Erythroblast (primary cell): ENCODE measurements around the gene PNPLA1.
A peak's percentile ranks its signal among the peaks of the same experiment; 100 is the strongest.

Experiments
- DNase-seq, 2 experiments: peaks; one replicate each; lab custom pipeline; 2025; lab: John Stamatoyannopoulos, UW
- GATA1 ChIP-seq: IDR thresholded peaks from 2 replicates; pipeline ENCODE4 v1.6.1; 2011; ENCODE audit warnings: low read depth, mild to moderate bottlenecking, control low read depth, low read length, moderate library complexity
- POLR2A ChIP-seq: IDR thresholded peaks from 2 replicates; pipeline ENCODE4 v1.6.1; 2011; ENCODE audit warnings: mild to moderate bottlenecking, low read length

The PNPLA1 gene

DNA sequence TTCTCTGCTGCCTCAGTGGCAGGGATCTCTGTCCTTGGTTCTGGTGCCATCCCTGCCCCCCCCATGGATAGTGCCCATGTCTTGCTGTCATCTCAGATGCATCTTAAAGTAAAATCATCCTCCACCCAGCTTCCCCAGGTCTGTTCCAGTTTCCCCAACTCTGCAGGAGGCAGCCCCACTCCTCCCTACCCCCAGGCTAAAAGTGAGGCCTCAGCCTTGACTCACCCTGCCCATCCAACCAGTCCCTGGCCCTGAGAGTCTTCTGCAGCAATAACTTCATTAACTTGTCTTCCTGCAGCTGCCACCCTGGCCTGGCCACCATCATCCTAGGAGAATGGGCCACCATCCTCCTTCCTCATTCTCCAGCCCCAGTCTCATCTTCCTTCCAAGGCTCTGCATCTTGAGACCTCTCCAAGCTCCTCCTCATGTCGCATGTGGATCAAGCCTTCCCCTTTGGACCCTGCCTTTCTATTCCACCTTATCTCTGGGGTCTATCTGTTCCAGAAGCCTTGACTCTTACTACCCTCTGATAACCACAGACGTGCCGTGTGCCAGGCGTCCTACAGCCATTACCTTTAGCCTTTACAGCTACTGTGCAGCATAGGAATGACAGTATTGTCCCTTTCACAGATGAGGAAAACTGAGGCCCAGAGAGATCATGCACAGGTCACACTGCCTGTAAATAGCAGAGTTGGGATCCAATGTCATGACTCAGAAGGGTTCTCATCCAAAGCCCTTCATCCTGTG is 2.0 kb upstream of the PNPLA1 start:
- TF ChIP-seq GATA1 (no peak), POLR2A (no peak)
- DNase-seq = no peak

DNA sequence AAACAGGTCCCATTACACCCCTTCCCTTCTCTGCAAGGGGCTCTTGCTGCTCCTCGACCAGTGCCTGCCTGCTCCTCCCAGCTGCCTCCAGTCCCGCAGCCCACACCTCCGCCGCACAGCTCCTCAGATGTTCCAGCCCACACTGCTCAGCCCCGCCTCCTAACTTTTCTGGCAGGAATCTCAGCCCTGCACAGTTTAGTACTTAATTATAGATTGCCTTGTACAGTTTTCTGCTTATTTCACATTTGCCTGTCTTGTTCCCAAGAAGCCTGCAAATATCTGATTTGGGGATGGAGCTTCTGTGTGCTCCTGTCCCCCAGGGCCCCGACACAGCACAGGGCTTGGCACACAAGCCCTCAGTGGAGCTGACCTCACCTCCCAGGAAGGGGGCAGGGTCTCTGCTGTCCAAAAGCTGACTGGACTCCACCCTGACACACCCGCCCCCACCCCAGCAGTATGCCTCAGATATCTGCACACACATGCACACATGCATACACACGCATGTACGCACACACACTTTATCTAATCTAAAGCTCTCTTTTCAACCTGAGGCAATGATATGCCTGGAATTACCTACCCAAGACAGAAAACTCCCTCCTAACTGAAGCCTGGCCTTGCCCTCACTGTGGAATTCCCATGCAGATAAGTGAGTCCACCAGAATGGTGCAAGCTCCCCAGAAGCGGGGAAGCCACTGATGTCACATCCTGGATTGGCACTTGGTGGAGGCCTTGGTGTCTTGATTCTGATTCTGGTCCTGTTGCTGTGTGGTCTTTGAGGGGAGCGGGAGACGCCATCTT is 1.2 kb upstream of the PNPLA1 start:
- DNase-seq = peak; percentile 32 to 47
- TF ChIP-seq POLR2A (no peak), GATA1 (no peak)

DNA sequence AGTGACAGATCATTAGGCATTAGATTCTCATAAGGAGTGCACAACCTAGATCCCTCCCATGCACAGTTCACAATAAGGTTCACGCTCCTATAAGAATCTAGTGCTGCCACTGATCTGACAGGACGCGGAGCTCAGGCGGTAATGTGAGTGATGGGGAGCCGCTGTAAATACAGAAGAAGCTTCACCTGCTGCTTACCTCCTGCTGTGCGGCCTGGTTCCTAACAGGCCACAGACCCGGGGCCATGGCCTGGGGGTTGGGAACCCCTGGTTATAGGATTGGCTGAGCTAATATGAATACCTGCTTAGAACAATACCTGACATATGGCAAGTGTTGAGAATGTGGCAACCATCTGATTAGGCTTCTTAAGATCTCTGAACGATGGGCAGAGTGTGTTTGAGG is 2.4 kb downstream of the PNPLA1 start:
- no peak for DNase-seq
- TF ChIP-seq GATA1 = no peak
- TF ChIP-seq POLR2A = no peak

DNA sequence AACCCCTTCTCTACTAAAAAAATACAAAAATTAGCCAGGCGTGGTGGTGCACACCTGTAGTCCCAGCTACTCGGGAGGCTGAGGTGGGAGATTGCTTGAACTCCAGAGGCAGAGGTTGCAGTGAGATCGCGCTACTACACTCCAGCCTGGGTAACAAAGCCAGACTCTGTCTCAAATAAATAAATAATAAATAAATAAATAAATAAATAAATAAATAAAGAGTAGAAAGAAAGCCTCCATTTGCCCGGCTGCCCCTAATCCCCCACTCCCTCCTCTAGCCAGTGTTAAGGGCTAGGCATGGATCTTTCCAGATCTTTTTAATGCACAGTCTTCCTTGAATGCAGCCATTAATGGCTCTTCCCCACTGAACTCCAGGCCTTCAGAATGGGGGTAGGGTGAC is 3.2 kb downstream of the PNPLA1 start:
- no peak for TF ChIP-seq GATA1
- TF ChIP-seq POLR2A = no peak
- DNase-seq = no peak

DNA sequence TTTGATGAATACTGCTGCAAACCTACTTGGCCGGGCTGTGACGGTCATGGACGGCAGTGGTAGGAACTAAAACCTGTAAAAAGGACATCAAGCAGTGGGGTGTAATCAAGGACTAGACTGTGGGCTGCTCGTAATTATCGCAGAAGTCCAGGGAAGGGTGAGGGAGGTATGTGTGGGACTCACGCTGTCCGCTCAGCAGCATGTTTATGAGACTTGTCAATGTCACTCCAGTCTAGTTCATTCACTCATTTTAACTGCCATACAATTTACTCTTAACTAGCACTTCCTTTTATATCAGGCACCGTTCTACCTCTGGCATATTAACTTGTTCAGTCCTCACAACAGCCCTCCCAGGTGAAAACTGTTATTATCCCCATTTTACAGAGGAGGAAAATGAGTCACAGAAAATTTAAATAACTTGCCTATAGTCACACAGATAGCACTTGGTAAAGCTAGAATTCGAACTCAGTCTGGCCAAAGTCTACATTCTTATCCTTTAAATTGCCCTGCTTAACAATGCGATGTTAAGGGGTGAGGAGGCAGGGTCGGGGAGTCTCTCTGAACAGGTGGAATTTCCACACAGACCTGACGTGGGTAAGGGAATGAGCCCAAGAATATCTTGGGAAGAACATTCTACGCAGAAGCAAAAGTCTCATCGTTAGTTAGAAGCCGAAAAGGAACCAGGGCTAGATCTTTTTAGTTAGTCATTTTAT is 4.1 kb downstream of the PNPLA1 start:
- TF ChIP-seq GATA1 (no peak), POLR2A (no peak)
- no peak for DNase-seq

DNA sequence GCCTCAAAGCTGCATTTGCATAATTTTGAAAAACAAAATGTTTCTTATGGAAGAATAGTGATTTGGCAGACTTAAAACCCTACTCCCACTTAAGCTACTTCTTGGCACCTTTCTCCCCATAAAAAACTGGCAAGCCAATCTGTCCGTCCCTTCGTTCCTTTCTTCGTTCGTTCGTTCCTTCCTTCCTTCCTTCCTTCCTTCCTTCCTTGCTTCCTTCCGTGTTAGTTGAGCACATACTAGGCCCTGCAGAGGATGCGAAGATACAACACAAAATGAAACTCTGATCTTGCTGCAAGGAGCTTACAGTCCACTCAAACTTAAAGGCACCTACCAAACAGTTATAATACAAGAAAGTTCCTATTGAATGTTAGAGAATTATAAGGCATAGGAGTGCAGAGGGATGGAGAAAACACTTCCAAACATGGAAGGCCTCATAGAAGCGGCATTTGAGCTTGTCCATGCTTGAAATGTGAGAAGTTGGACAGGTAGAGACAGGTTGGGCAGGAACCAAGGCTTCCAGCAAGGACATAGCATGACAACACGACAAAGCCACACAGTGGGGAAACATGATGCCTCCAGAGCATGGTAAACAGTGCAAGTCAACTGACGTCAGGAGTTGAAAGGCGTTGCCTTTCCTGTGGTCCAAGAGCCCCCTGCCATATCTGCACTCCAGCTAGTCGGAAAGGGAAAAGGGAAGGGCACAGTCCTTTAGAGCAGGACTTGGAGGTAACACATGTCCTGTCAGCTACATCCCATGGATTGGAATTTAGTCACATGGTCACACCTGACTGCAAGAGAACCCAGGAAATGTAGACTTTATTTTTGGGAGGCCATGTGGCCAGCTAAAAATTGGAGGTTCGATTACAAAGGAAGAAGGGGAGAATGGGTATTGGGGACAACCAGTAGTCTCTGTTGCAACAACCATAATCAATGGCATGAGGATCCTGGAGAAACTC is 7.0 kb downstream of the PNPLA1 start:
- no peak for TF ChIP-seq POLR2A
- DNase-seq = no peak

DNA sequence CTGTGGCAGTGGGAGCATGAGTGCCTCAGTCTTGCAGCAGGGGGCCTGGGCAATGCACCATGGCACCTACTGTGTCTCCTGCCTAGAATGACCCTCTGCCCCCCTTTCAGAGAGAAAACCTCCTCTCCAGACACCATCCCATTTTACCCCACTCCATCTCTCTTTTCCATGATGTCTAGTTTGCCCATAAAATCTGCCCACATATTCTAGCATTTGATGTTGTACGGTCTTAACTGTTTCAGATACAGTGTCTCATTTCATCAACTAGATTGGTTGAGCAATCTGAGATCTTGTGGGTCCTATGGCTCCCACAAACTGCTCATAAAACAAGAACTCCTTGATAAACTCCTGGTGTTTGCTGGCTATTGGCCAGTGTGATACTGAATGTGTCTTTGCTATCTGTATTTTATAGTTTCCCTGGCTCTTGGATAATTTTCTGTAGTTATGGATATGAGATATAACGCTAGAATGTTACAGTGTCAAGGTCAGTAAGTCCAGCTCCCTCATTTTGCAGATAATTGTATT is 8.1 kb downstream of the PNPLA1 start:
- TF ChIP-seq POLR2A = no peak
- TF ChIP-seq GATA1 = no peak
- DNase-seq = peak in 1 of 2 experiments; percentile 22

DNA sequence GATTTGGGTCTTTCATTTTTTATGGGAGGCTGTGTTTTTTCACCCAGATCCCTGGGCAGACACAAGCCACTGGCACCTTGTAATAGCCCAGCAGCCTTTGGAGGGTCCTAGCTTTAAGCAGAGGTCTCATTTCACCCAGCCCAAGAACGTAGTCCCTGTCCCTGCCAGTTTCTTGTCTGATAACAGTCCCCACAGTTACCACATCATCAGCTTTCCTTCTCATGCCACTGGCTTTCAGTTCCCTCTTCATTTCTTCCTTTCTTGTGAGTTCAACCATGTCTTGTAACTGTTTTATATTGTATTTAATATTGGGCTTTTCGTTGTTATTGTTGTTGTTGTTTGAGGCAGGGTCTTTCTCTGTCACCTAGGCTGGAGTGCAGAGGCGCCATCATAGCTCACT is 10.6 kb downstream of the PNPLA1 start:
- TF ChIP-seq GATA1 (no peak), POLR2A (no peak)
- no peak for DNase-seq

DNA sequence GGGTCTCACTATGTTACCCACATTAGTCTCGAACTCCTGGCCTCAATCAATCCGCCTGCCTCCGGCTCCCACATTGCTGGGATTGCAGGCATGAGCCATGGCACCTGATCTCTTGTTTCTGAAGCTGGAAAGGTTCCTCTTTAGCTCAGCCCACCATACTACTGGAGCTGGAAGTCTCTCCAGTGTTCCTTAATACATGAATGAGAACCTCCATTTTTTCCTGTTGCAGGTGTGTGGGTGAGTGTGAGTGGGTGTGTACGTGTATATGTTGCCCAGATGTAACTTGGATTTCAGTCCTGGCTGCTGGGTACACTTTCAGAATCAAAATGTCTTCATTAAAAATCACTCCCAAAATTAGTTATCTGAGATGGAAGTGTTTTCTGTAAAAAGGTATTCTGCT is 11.1 kb downstream of the PNPLA1 start:
- DNase-seq = no peak
- TF ChIP-seq POLR2A = no peak
- TF ChIP-seq GATA1 = no peak

DNA sequence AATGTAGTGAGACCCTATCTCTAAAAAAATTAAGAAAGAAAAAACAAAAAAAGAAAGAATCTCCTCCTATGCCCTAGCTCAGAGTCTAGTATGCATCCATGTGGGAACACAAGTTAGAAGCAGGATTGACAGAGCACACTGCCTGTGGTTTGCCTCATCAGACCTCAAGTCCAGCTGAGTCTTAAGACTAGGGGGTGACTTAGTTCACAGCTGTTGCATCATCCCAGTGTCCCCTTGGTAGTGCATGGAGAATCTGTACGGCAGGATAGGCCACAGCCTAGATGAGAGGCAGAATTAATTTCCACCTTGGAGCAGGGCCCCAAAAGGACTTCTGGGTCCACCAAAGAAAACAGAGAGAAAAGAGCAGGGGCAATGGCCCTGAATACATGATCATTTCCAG is 13.7 kb downstream of the PNPLA1 start:
- TF ChIP-seq GATA1 (no peak), POLR2A (no peak)
- DNase-seq = no peak

DNA sequence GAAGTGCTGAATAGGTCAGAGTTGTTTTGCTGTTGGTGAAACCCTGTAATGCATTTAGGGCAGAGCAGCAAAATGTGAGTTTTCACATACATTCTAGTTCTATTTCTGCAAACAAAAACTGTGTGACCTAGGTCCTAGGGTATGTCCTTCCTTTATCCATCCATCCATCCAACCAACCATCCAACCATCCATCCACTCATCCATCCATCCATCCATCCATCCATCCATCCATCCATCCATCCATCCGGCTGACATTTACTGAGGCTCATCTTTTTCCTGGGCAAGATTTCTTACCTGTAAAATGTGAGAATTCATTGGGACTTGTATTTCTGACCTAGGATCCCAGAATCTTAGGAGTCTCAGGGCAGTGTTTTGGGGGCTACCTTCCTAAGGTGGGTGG is 14.5 kb downstream of the PNPLA1 start:
- TF ChIP-seq POLR2A = no peak
- no peak for TF ChIP-seq GATA1
- no peak for DNase-seq

DNA sequence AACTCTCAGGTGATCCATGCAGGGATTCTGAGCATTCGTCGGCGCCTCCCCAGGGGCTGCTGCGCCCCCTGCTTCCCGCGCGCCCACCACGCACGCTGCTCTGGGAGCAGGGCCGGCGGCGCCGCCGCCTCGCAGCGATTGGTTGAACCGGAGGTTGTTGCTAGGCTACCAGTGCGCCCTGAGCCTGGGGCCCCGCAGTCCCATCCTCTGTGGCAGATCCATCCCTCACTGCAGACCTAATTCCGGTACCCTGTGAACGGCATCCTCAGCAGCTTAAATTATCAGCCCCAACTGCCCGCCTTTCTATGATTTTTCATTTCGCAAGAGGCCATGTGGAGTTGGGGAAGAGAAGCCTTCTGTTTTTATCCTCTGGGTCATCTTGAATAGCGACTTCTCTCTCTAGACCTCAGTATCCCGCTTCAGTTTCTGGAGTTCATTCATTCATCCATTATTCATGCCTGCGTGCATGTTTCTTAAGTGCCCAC is 15.4 kb downstream of the PNPLA1 start:
- TF ChIP-seq POLR2A (no peak), GATA1 (no peak)
- DNase-seq = no peak

DNA sequence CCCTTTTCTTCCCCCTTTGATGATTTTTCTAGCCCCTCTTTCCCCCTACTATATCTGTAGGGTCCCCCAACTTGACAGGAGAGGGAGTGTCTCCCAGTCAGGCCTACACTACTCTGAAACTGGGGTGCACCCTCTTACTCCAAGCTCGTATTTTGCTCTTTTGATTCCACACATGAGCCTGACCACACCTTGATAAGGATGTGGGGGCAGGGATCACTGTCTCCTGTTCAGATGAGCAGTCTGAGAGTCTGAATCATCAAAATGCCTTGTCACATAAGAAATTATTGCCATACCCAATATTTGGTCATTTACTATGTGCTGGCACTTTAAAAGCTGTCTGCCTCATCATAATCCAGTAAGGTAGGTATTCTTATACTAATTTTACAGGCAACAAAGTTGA is 15.9 kb downstream of the PNPLA1 start:
- no peak for TF ChIP-seq POLR2A
- TF ChIP-seq GATA1 = no peak
- DNase-seq = peak in 1 of 2 experiments; percentile 22
